HEK293 (cell line): Measurements from ENCODE around the gene LMTK2.

ENCODE experiments used
- BCL11A ChIP-seq: fragments of 450-650 bp; formaldehyde crosslinking; IDR thresholded peaks from 2 replicates; pipeline ENCODE4 v1.5.1; 2016; ENCODE audit warnings: low read depth, missing biosample characterization, missing genetic modification characterization
- CTCF ChIP-seq: fragments of 450-650 bp; formaldehyde crosslinking; IDR thresholded peaks from 2 replicates; pipeline ENCODE4 v1.5.1; 2016; ENCODE audit warnings: missing biosample characterization, missing genetic modification characterization
- GLI2 ChIP-seq: fragments of 450-650 bp; formaldehyde crosslinking; IDR thresholded peaks from 2 replicates; pipeline ENCODE4; 2017; ENCODE audit warnings: missing biosample characterization, missing genetic modification characterization, low read depth, borderline replicate concordance
- GLIS1 ChIP-seq: fragments of 450-650 bp; formaldehyde crosslinking; IDR thresholded peaks from 2 replicates; pipeline ENCODE4 v1.5.1; 2016; ENCODE audit warnings: missing biosample characterization, missing genetic modification characterization
- HOXA7 ChIP-seq: sonication (generic); formaldehyde crosslinking; IDR thresholded peaks from 2 replicates; pipeline ENCODE4 v1.8.1; 2022; ENCODE audit warnings: missing genetic modification reagents, borderline replicate concordance
- ZNF140 ChIP-seq: fragments of 450-650 bp; formaldehyde crosslinking; IDR thresholded peaks from 2 replicates; pipeline ENCODE4 v1.5.1; 2016; ENCODE audit warnings: missing biosample characterization, missing genetic modification characterization
- ZNF350 ChIP-seq: fragments of 450-650 bp; formaldehyde crosslinking; IDR thresholded peaks from 2 replicates; pipeline ENCODE4 v1.5.0; 2017; ENCODE audit warnings: missing biosample characterization, mild to moderate bottlenecking, missing genetic modification characterization
- ZNF501 ChIP-seq: fragments of 450-650 bp; formaldehyde crosslinking; IDR thresholded peaks from 2 replicates; pipeline ENCODE4 v1.5.1; 2016; ENCODE audit warnings: missing biosample characterization, missing genetic modification characterization
- ZNF510 ChIP-seq: fragments of 450-650 bp; formaldehyde crosslinking; IDR thresholded peaks from 2 replicates; pipeline ENCODE4 v1.5.1; 2018; ENCODE audit warnings: mild to moderate bottlenecking, missing genetic modification characterization, missing biosample characterization; ENCODE audit not compliant: insufficient replicate concordance
- ZSCAN16 ChIP-seq: fragments of 450-650 bp; formaldehyde crosslinking; IDR thresholded peaks from 2 replicates; pipeline ENCODE4 v1.5.1; 2016; ENCODE audit warnings: missing biosample characterization, missing genetic modification characterization

- TF ChIP-seq HOXA7 (CRISPR knock-in tag): no peak
- no peak for TF ChIP-seq ZNF350 (tag by site-specific recombination)
- no peak for TF ChIP-seq CTCF (tag by site-specific recombination)
- no peak for TF ChIP-seq ZSCAN16 (tag by site-specific recombination)
- no peak for TF ChIP-seq BCL11A
- no peak for TF ChIP-seq ZNF140 (tag by site-specific recombination)
- TF ChIP-seq ZNF510 (tag by site-specific recombination): no peak
- no peak for TF ChIP-seq GLIS1
- TF ChIP-seq GLI2 (tag by site-specific recombination): no peak
- TF ChIP-seq ZNF501 (tag by site-specific recombination): no peak
Observed at GRCh38 chr7:98115746-98116525, 9.3 kb downstream of the LMTK2 start.
